HCT116 (cell line): ENCODE results near the gene MCEE. TPM values are rescaled to one million over a fixed set of nuclear protein-coding genes. Genes with fewer than 3 reads are reported as not detected.

ENCODE experiments used
- ATAC-seq: fragments of 200-7000 bp; cut with Tn5 transposase; 2 replicates; pipeline ENCODE4 v1.9.1; 2020; ENCODE audit warnings: mild to moderate bottlenecking, moderate library complexity
- BruUV-seq: library from RNA; stranded (reverse); fragments of 400-500 nt; replicated peaks from 2 replicates; lab custom pipeline; 2021; lab: Mats Ljungman, UMichigan
- CTCF ChIA-PET: fragments of 300-600 bp; sonication (Branson Sonifier 250); formaldehyde crosslinking; loops from one replicate; lab custom pipeline; 2021; ENCODE audit warnings: antibody characterized with exemption; lab: Charles Lee
- POLR2A ChIA-PET: fragments of 300-600, 350-600 bp; sonication (Branson Sonifier 250); formaldehyde crosslinking; loops from one replicate; lab custom pipeline; 2021; ENCODE audit warnings: antibody characterized with exemption; lab: Charles Lee
- RAD21 ChIA-PET, 2 experiments: fragments of 300-600 bp; sonication (Branson Sonifier 250); formaldehyde crosslinking; loops; one replicate each; lab custom pipeline; 2023; ENCODE audit warnings: low total read pairs in 2 of 2; ENCODE audit not compliant: uncharacterized antibody in 2 of 2, unreplicated experiment in 2 of 2, low non-redundant PET in 1 of 2; lab: Charles Lee
- DNase-seq: peaks from one replicate; pipeline ENCODE4 v3.0.0-alpha.2; 2010; ENCODE audit warnings: low read depth, low spot score
- H2AFZ ChIP-seq: fragments of 200-600 bp; shearing (Covaris generic), sonication (generic); 2 replicates; pipeline ENCODE4 v1.6.1; 2017; ENCODE audit warnings: low read depth, mixed run types, mixed read lengths, antibody characterized with exemption, low read length; ENCODE audit not compliant: poor library complexity, severe bottlenecking
- H3K27ac ChIP-seq: 2 replicates; pipeline ENCODE4 v1.5.1; 2012; ENCODE audit warnings: low read depth, low read length
- H3K27me3 ChIP-seq: fragments of 200-600 bp; sonication (generic); 2 replicates; pipeline ENCODE4 v1.6.1; 2016; ENCODE audit warnings: mixed run types, low read length, mixed read lengths; ENCODE audit not compliant: insufficient read depth
- H3K36me3 ChIP-seq, 2 experiments: fragments of 200-500 bp in 1 of 2; fragments of 200-600 bp in 1 of 2; sonication (Bioruptor generic) in 1 of 2; sonication (generic) in 1 of 2; 2 replicates each; pipeline versions ENCODE4 v1.5.1 to v1.6.1; 2014 to 2016; ENCODE audit warnings: low read length in 2 of 2, inconsistent platforms in 1 of 2, mixed read lengths in 1 of 2, mixed run types in 1 of 2; ENCODE audit not compliant: insufficient read depth in 2 of 2, control insufficient read depth in 1 of 2
- H3K4me1 ChIP-seq, 2 experiments: fragments of 200-600 bp in 1 of 2; sonication (generic) in 1 of 2; 2 replicates each; pipeline versions ENCODE4 v1.5.1 to v1.6.1; 2012 to 2017; ENCODE audit warnings: low read length in 2 of 2, inconsistent platforms in 1 of 2, mild to moderate bottlenecking in 1 of 2, mixed read lengths in 1 of 2, mixed run types in 1 of 2, moderate library complexity in 1 of 2; ENCODE audit not compliant: insufficient read depth in 2 of 2, control insufficient read depth in 1 of 2
- H3K4me2 ChIP-seq: fragments of 200-600 bp; sonication (generic); 2 replicates; pipeline ENCODE4 v1.6.1; 2017; ENCODE audit warnings: mixed run types, low read length, mixed read lengths
- H3K4me3 ChIP-seq, 2 experiments: fragments of 200-600 bp in 1 of 2; sonication (generic) in 1 of 2; replicated peaks in 1 of 2; 2 replicates each; pipeline ENCODE4 v1.5.1; 2011 to 2016; ENCODE audit warnings: low read length in 2 of 2, control low read depth in 1 of 2, low read depth in 1 of 2, mild to moderate bottlenecking in 1 of 2, mixed read lengths in 1 of 2, mixed run types in 1 of 2
- H3K79me2 ChIP-seq: fragments of 200-600 bp; sonication (generic); 2 replicates; pipeline ENCODE4 v1.6.1; 2017; ENCODE audit warnings: mild to moderate bottlenecking, mixed run types, low read length, moderate library complexity, mixed read lengths; ENCODE audit not compliant: insufficient read depth
- H3K9ac ChIP-seq: fragments of 200-600 bp; sonication (generic); 2 replicates; pipeline ENCODE4 v1.6.1; 2016; ENCODE audit warnings: low read length, mixed read lengths
- H3K9me2 ChIP-seq: fragments of 200-600 bp; sonication (generic), shearing (Covaris generic); 2 replicates; pipeline ENCODE4 v1.6.1; 2017; ENCODE audit warnings: mixed run types, mild to moderate bottlenecking, moderate library complexity; ENCODE audit not compliant: insufficient read depth
- H3K9me3 ChIP-seq, 2 experiments: fragments of 200-500 bp in 1 of 2; fragments of 200-600 bp in 1 of 2; sonication (Bioruptor generic) in 1 of 2; sonication (generic) in 1 of 2; 2 replicates each; pipeline ENCODE4 v1.6.1; 2014 to 2017; ENCODE audit warnings: low read length in 2 of 2, mixed read lengths in 2 of 2, inconsistent platforms in 1 of 2, low read depth in 1 of 2, mild to moderate bottlenecking in 1 of 2, mixed run types in 1 of 2, moderate library complexity in 1 of 2; ENCODE audit not compliant: control insufficient read depth in 1 of 2, insufficient read depth in 1 of 2
- H4K20me1 ChIP-seq: fragments of 200-600 bp; sonication (generic), shearing (Covaris generic); 2 replicates; pipeline ENCODE4 v1.6.1; 2017; ENCODE audit warnings: mixed run types, mild to moderate bottlenecking, moderate library complexity; ENCODE audit not compliant: insufficient read depth
- CBX3 ChIP-seq: IDR thresholded peaks from 2 replicates; pipeline ENCODE4 v1.6.1; 2012; ENCODE audit warnings: low read depth
- CEBPB ChIP-seq: IDR thresholded peaks from 2 replicates; pipeline ENCODE4 v1.6.1; 2012; ENCODE audit warnings: low read depth
- CTCF ChIP-seq, 3 experiments: fragments of 200-600 bp in 1 of 3; sonication (generic) in 1 of 3; IDR thresholded peaks in 2 of 3; conservative IDR thresholded peaks in 1 of 3; 2 replicates each; pipeline ENCODE4 v1.5.1; 2012 to 2017; ENCODE audit warnings: low read depth in 2 of 3, low read length in 2 of 3, antibody characterized with exemption in 1 of 3, borderline replicate concordance in 1 of 3, control low read depth in 1 of 3, mild to moderate bottlenecking in 1 of 3, mixed read lengths in 1 of 3, mixed run types in 1 of 3, moderate library complexity in 1 of 3; ENCODE audit not compliant: insufficient read depth in 1 of 3
- POLR2A ChIP-seq: IDR thresholded peaks from 2 replicates; pipeline ENCODE4 v1.7.0; 2011; ENCODE audit warnings: borderline replicate concordance; ENCODE audit not compliant: insufficient read depth, insufficient read length; ENCODE audit errors: extremely low read depth
- RAD21 ChIP-seq: IDR thresholded peaks from 2 replicates; pipeline ENCODE4 v1.6.1; 2012; ENCODE audit warnings: low read depth, mild to moderate bottlenecking
- SP1 ChIP-seq: IDR thresholded peaks from 2 replicates; pipeline ENCODE4 v1.6.1; 2012; ENCODE audit warnings: low read depth
- intact Hi-C: fragments of 100-400 bp; cut with micrococcal nuclease; formaldehyde crosslinking; loops from 2 replicates; pipeline ENCODE4 v1.10.0; 2022
- total RNA-seq: library from RNA; stranded (reverse); gene quantifications from one replicate; pipeline ENCODE4 v1.2.1, GENCODE V29; 2021; ENCODE audit not compliant: unreplicated experiment
- TF ChIP-seq, protein P1 (sequence below): IDR thresholded peaks from 2 replicates; pipeline ENCODE4 v1.6.1; 2012; ENCODE audit warnings: low read depth
- TF ChIP-seq, protein P2 (sequence below): IDR thresholded peaks from 2 replicates; pipeline ENCODE4 v1.6.1; 2012

The MCEE gene
- total RNA-seq, 1 experiment from 2014 or later = 9.0 TPM

GRCh38 chr2:71174207-71174606 is 44.2 kb upstream of the MCEE start:
- Histone ChIP-seq H3K9me3 (no peaks in the 10 kb centered on the region), H3K9me2 (no peaks in the 10 kb centered on the region), H2AFZ (no peak overlapping the region), H3K4me3 (no peak overlapping the region), H3K4me2 (no peak overlapping the region), H3K27me3 (no peaks in the 10 kb centered on the region), H3K9ac (no peak overlapping the region), H4K20me1 (no peaks in the 10 kb centered on the region), H3K4me1 (no peaks in the 10 kb centered on the region), H3K36me3 (no peaks in the 10 kb centered on the region), H3K27ac (no peak overlapping the region), H3K79me2 (no peaks in the 10 kb centered on the region)
- DNase-seq = no peak
- TF ChIP-seq POLR2A (no peak), CBX3 (no peak), CEBPB (no peak), SP1 (no peak), CTCF (IDR thresholded peaks at IDR 0.05 in 2 of 3, conservative IDR thresholded peaks at IDR 0.05 in 1 of 3; ENCODE audit: borderline replicate concordance in 1 of 3, insufficient read depth in 1 of 3, low read depth in 2 of 3, low read length in 2 of 3) (no peak), RAD21 (no peak)
- TF ChIP-seq, protein P1, sequence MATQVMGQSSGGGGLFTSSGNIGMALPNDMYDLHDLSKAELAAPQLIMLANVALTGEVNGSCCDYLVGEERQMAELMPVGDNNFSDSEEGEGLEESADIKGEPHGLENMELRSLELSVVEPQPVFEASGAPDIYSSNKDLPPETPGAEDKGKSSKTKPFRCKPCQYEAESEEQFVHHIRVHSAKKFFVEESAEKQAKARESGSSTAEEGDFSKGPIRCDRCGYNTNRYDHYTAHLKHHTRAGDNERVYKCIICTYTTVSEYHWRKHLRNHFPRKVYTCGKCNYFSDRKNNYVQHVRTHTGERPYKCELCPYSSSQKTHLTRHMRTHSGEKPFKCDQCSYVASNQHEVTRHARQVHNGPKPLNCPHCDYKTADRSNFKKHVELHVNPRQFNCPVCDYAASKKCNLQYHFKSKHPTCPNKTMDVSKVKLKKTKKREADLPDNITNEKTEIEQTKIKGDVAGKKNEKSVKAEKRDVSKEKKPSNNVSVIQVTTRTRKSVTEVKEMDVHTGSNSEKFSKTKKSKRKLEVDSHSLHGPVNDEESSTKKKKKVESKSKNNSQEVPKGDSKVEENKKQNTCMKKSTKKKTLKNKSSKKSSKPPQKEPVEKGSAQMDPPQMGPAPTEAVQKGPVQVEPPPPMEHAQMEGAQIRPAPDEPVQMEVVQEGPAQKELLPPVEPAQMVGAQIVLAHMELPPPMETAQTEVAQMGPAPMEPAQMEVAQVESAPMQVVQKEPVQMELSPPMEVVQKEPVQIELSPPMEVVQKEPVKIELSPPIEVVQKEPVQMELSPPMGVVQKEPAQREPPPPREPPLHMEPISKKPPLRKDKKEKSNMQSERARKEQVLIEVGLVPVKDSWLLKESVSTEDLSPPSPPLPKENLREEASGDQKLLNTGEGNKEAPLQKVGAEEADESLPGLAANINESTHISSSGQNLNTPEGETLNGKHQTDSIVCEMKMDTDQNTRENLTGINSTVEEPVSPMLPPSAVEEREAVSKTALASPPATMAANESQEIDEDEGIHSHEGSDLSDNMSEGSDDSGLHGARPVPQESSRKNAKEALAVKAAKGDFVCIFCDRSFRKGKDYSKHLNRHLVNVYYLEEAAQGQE = no peak
- TF ChIP-seq, protein P2, sequence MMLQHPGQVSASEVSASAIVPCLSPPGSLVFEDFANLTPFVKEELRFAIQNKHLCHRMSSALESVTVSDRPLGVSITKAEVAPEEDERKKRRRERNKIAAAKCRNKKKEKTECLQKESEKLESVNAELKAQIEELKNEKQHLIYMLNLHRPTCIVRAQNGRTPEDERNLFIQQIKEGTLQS = no peak
- CTCF ChIA-PET = no interaction called here
- BruUV-seq = no TSS peak
- POLR2A ChIA-PET = no interaction called here
- RAD21 ChIA-PET = no interaction called here
- ATAC-seq = no peak
- intact Hi-C loops = no loop called here
